ENCODE measurements around the gene DYNC2I2. TPM values are rescaled to one million over a fixed set of nuclear protein-coding genes. Genes with fewer than 3 reads are reported as not detected.

Gene DYNC2I2
- total and polyA plus RNA-seq, 2 of the 4 experiments (the other 2 are of a cell fraction) = 33.7 to 37.1 TPM

GRCh38 chr9:128595471-128595870 lies 61.2 kb downstream of the DYNC2I2 start:
- no CpG with 5 or more reads among the region's 4 CpGs for WGBS, 2 experiments (ENCODE audit: extremely low coverage in 2 of 2, insufficient read length in 1 of 2)
- Histone ChIP-seq H3K18ac (ENCODE audit: low read depth, low read length) (no peak overlapping the region), H4K91ac (ENCODE audit: insufficient read depth, low read depth, low read length) (no peak overlapping the region), H2BK120ac (ENCODE audit: low read depth, low read length) (no peak overlapping the region), H3K4me2 (ENCODE audit: low read depth, low read length) (no peak overlapping the region), H3K36me3 (ENCODE audit: control insufficient read depth, insufficient read depth, low read length) (peaks cover 72% of the 10 kb centered on the region), H3K27ac (ENCODE audit: insufficient read depth, low read length) (no peak overlapping the region), H3K4me1 (ENCODE audit: control insufficient read depth, insufficient read depth, low read length) (no peaks in the 10 kb centered on the region), H2AK5ac (ENCODE audit: low read depth, low read length) (no peak overlapping the region), H2AFZ (replicated peaks; ENCODE audit: low read length, poor library complexity) (no peak overlapping the region), H3K4me3 (ENCODE audit: insufficient read depth, low read depth, low read length) (no peak overlapping the region), H3K56ac (ENCODE audit: extremely low read depth, insufficient read depth, low read length) (no peak overlapping the region), H4K5ac (ENCODE audit: low read depth, low read length) (no peak overlapping the region), H4K8ac (ENCODE audit: low read depth in 2 of 2, low read length in 2 of 2) (no peak overlapping the region), H2AK9ac (replicated peaks; ENCODE audit: low read depth, low read length, poor library complexity) (no peak overlapping the region), H3K79me1 (ENCODE audit: low read depth in 1 of 2, low read length in 2 of 2) (peaks cover 11 to 23% of the 10 kb centered on the region in 2 experiments), H4K20me1 (ENCODE audit: insufficient read depth, low read length) (0 out of 2 replicates have a peak, but pooled peaks cover 4% of the 10 kb centered on the region), H3K9me1 (ENCODE audit: insufficient read depth, low read length) (no peaks in the 10 kb centered on the region), H2BK15ac (ENCODE audit: low read depth, low read length) (no peak overlapping the region), H3K4ac (ENCODE audit: low read depth, low read length) (no peak overlapping the region), H3K27me3 (ENCODE audit: control insufficient read depth, insufficient read depth, low read length) (no peaks in the 10 kb centered on the region), H3K9ac (ENCODE audit: low read depth, low read length) (no peak overlapping the region), H3K23ac (ENCODE audit: low read depth, low read length) (no peak overlapping the region), H3K14ac (replicated peaks; ENCODE audit: low read depth, low read length) (no peak overlapping the region), H2BK20ac (ENCODE audit: low read depth, low read length) (no peak overlapping the region), H2BK5ac (ENCODE audit: low read depth, low read length, poor library complexity, severe bottlenecking) (no peak overlapping the region), H3K9me3 (ENCODE audit: control insufficient read depth, insufficient read depth, low read length) (no peaks in the 10 kb centered on the region)
- dilution Hi-C loops (cut with HindIII; ENCODE audit: low sequenced_read_pairs, unreplicated experiment) = no loop called here
- intact Hi-C loops (cut with micrococcal nuclease) = no loop called here
- ChIA-PET CTCF (no interaction called here), POLR2A (ENCODE audit: unreplicated experiment) (no interaction called here)
- TF ChIP-seq CTCF (conservative IDR thresholded peaks at IDR 0.05; ENCODE audit: low read depth, low read length) (no peak), CEBPB (IDR thresholded peaks at IDR 0.05; ENCODE audit: low read depth, low read length) (peak; percentile 31; the same call in 1 of the 2 replicates)
- in situ Hi-C loops (cut with MboI; ENCODE audit: low sequenced_read_pairs) = no loop called here
- ATAC-seq (ENCODE audit: low read depth) (no peak), DNase-seq (no peak)
- no TSS peak for BruUV-seq (replicated peaks)
